Cerebellar nuclear complex (tissue), 1 donor: ENCODE data around the gene KRT72.

Experiments used
- DNase-seq, 2 experiments: peaks; one replicate each; lab custom pipeline; 2025; lab: John Stamatoyannopoulos, UW

The KRT72 gene

GRCh38 chr12:52578469-52578868 lies 22.8 kb downstream of the KRT72 start:
- DNase-seq, result no peak

- no peak for DNase-seq
These were observed 23.9 kb downstream of the KRT72 start for GRCh38 chr12:52577316-52577715.

GRCh38 chr12:52575948-52576347 lies 25.3 kb downstream of the KRT72 start:
- DNase-seq, result no peak

GRCh38 chr12:52575256-52575655 lies 26.0 kb downstream of the KRT72 start:
- no peak for DNase-seq

GRCh38 chr12:52573743-52574142 lies 27.5 kb downstream of the KRT72 start, which contains the start of gene KRT74:
Gene KRT74 (minus strand): TSS chr12:52573843. CDS start chr12:52573777, 66 bp downstream.
- no peak for DNase-seq

GRCh38 chr12:52573306-52573705 lies 28.0 kb downstream of the KRT72 start:
- DNase-seq, result no peak

GRCh38 chr12:52570511-52570910 lies 30.8 kb downstream of the KRT72 start:
- no peak for DNase-seq

- DNase-seq, result no peak
These were observed 33.2 kb downstream of the KRT72 start for GRCh38 chr12:52568111-52568510.

GRCh38 chr12:52566847-52567291 lies 34.4 kb downstream of the KRT72 start:
- DNase-seq, result no peak

GRCh38 chr12:52564582-52564981 lies 36.7 kb downstream of the KRT72 start:
- DNase-seq, result no peak

- no peak for DNase-seq
These were observed 39.3 kb downstream of the KRT72 start for GRCh38 chr12:52561880-52562449.

- DNase-seq, result no peak
These were observed 41.3 kb downstream of the KRT72 start for GRCh38 chr12:52559979-52560378.

- DNase-seq, result no peak
These were observed 42.4 kb downstream of the KRT72 start for GRCh38 chr12:52558781-52559445.

GRCh38 chr12:52557476-52557875 lies 43.8 kb downstream of the KRT72 start:
- DNase-seq, result no peak

- DNase-seq, result no peak
These were observed 45.7 kb downstream of the KRT72 start for GRCh38 chr12:52555577-52555976.

GRCh38 chr12:52552681-52553195 lies 48.5 kb downstream of the KRT72 start, which contains the start of gene KRT71:
Gene KRT71 (minus strand): TSS chr12:52553145. CDS start chr12:52553077, 68 bp downstream.
- DNase-seq, result no peak

GRCh38 chr12:52552055-52552454 lies 49.2 kb downstream of the KRT72 start:
- no peak for DNase-seq

- DNase-seq, result no peak
These were observed 49.9 kb downstream of the KRT72 start for GRCh38 chr12:52551216-52551865.

- DNase-seq, result no peak
These were observed 55.1 kb downstream of the KRT72 start for GRCh38 chr12:52546126-52546525.

- DNase-seq, result no peak
These were observed 57.0 kb downstream of the KRT72 start for GRCh38 chr12:52543985-52544883.

GRCh38 chr12:52542785-52543318 lies 58.4 kb downstream of the KRT72 start:
- no peak for DNase-seq

- no peak for DNase-seq
These were observed 59.1 kb downstream of the KRT72 start for GRCh38 chr12:52542157-52542556.
